ENCODE results near the gene FCGBP.

Gene FCGBP

GRCh38 chr19:39916851-39917396 lies 17.5 kb downstream of the FCGBP start:
- DNase-seq (ENCODE audit: low spot score): peak; percentile 54
- TF ChIP-seq CTCF (IDR thresholded peaks at IDR 0.05; ENCODE audit: extremely low read depth, missing control alignments): no peak

GRCh38 chr19:39916236-39916635 lies 18.2 kb downstream of the FCGBP start:
- DNase-seq (ENCODE audit: low spot score): peak; percentile 36

DNA sequence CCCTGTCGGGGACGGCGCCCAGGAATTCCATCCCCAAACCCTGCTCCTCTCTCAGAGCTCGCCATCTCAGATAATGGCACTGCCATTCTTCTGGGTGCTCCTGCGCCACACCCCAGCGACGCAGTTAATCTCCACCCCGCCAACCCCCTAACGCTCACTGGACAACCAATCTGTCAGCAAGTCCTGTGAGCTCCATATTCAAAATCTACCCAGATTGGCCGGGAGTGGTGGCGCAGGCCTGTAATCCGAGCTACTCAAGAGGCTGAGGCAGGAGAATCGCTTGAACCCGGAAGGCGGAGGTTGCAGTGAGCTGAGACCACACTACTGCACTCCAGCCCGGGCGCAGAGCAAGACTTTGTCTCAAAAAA lies 18.6 kb downstream of the FCGBP start:
- DNase-seq (ENCODE audit: low spot score): peak; percentile 17
- no peak for TF ChIP-seq CTCF (IDR thresholded peaks at IDR 0.05; ENCODE audit: extremely low read depth, missing control alignments)

More at GRCh38 chr19:39916236-39916635, 18.2 kb downstream of the FCGBP start:
- no peak for TF ChIP-seq CTCF (IDR thresholded peaks at IDR 0.05; ENCODE audit: extremely low read depth, missing control alignments)

DNA sequence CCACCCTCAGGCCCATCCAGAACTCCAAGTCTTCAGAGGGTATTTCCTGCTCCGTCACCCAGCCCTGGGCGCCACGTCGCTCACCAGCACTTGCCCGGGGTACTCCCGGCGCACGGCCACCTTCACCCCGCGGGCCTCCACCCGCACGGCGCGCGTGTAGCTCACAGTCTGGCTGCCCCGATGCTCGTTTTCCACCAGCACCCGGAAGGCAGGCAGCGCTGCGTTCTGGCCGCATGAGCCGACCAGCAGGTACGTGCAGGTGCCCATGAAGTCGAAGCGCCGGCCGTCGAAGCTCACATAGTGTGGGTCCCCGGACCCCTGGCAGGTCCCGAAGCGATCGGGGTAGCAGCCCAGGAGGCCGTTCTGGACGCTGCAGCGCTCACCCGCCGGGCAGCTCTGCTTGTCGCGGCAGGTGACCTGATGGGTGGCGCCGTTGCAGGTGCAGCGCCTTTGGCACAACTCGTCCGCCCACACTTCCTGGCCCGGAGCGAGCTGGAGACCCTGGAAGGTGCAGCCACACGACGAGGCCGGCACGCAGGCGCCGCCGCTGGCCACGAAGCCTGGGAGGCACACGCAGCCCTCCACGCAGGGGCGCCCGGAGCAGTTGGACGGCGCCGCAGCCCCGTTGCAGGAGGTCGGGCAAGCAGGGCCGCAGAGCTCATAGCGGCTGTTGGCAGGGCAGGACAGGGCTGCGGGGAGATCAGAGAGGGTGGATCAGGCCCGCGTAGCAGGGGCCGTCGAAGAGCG lies 19.2 kb downstream of the FCGBP start:
- DNase-seq (ENCODE audit: low spot score): no peak
- no peak for TF ChIP-seq CTCF (IDR thresholded peaks at IDR 0.05; ENCODE audit: extremely low read depth, missing control alignments)

DNA sequence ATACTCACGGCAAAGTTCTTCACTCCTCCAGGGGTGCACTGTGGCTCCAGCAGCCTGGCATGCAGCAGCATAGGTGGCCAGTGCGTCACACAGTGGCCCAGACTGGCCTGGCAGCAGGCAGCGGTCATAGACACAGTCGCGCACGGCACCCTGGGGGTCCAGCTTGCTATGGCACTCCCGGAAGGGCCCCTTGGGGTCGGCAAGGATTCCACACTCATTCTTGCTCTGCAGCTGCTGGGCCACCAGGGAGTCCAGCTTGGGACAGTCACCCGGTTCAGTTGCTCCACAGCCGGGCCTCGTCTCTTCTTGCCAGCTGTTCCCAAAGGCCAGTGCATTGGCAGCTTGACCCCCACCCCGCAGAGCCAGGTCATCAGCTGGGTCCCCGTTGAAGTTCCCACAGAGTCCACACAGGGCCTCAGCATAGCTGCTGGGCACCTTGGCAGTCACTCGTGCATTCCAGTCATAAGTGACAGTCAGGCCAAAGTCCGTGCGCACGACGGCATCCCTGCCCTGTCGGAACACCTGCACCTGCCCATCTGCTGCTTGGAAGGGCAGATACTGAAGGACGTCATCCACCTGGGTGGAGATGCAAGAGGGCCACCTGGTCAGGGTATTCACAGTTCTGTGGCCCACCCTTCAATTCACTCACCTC lies 20.6 kb downstream of the FCGBP start:
- DNase-seq (ENCODE audit: low spot score): no peak
- no peak for TF ChIP-seq CTCF (IDR thresholded peaks at IDR 0.05; ENCODE audit: extremely low read depth, missing control alignments)

DNA sequence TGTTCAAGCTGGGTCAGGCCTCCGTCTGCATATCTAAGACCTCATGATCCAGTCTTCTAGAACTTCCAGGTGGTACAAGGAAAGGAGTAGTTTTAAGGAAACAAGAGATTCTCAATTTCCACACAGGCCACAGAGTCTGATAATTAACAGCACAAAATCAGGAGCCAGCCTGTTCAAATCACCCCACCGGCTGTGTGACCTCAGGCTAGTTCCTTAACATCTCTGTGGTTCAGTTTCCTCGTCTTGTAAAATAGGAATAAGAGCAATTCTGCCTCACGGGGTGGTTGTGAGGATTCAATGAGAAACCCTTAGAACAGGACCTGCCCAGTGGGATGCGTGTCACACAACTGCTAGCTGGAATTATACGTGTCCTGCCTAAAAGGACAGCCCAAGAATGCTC lies 25.6 kb downstream of the FCGBP start:
- TF ChIP-seq CTCF (IDR thresholded peaks at IDR 0.05; ENCODE audit: extremely low read depth, missing control alignments): no peak
- DNase-seq (ENCODE audit: low spot score): no peak
